Effector memory CD4-positive, alpha-beta T cell (primary cell): Measurements from ENCODE around the gene ZDHHC6.
A peak's percentile ranks its signal among the peaks of the same experiment; 100 is the strongest.
"Not testable (repeated sequence)": the region's sequence is repeated elsewhere in the genome, so short reads cannot be mapped to it uniquely, and the experiment has no call there.

ENCODE experiments used
- DNase-seq, 3 donors: peaks; one replicate each; pipeline ENCODE4 v3.0.0-alpha.2; 2020
- H3K27ac ChIP-seq: 2 replicates; pipeline ENCODE4 v1.7.0; 2013; ENCODE audit warnings: mild to moderate bottlenecking, low read length, moderate library complexity; ENCODE audit not compliant: insufficient read depth, poor library complexity, severe bottlenecking
- H3K27me3 ChIP-seq: replicated peaks from 2 replicates; pipeline ENCODE4 v1.7.0; 2013; ENCODE audit warnings: mild to moderate bottlenecking, low read length; ENCODE audit not compliant: insufficient read depth, control insufficient read depth, poor library complexity, severe bottlenecking
- H3K36me3 ChIP-seq: 2 replicates; pipeline ENCODE4 v1.7.0; 2013; ENCODE audit warnings: mild to moderate bottlenecking, low read length, moderate library complexity; ENCODE audit not compliant: control insufficient read depth, insufficient read depth
- H3K4me1 ChIP-seq: 2 replicates; pipeline ENCODE4 v1.7.0; 2013; ENCODE audit warnings: low read length, mild to moderate bottlenecking; ENCODE audit not compliant: control insufficient read depth, insufficient read depth, poor library complexity, severe bottlenecking
- H3K4me3 ChIP-seq: 2 replicates; pipeline ENCODE4 v1.7.0; 2013; ENCODE audit warnings: low read length, low read depth, mild to moderate bottlenecking; ENCODE audit not compliant: insufficient read depth, poor library complexity, severe bottlenecking
- H3K9me3 ChIP-seq: 2 replicates; pipeline ENCODE4 v1.7.0; 2013; ENCODE audit warnings: mild to moderate bottlenecking, low read length, moderate library complexity; ENCODE audit not compliant: control insufficient read depth

ZDHHC6 gene

GRCh38 chr10:112394475-112394875, 52.2 kb downstream of the ZDHHC6 start:
- peaks cover 39% of the 10 kb centered on the region for H3K36me3 ChIP-seq
- H3K27ac ChIP-seq, result no peak overlapping the region
- no peaks in the 10 kb centered on the region for H3K9me3 ChIP-seq
- DNase-seq, result no peak
- no peak overlapping the region for H3K4me3 ChIP-seq
- peaks cover 6% of the 10 kb centered on the region for H3K4me1 ChIP-seq
- H3K27me3 ChIP-seq, result no peaks in the 10 kb centered on the region

GRCh38 chr10:112393827-112394226, 52.9 kb downstream of the ZDHHC6 start:
- no peaks in the 10 kb centered on the region for H3K9me3 ChIP-seq
- H3K27ac ChIP-seq, result no peak overlapping the region
- H3K36me3 ChIP-seq, result peaks cover 33% of the 10 kb centered on the region
- no peak overlapping the region for H3K4me3 ChIP-seq
- no peaks in the 10 kb centered on the region for H3K27me3 ChIP-seq
- no peak for DNase-seq
- peaks cover 12% of the 10 kb centered on the region for H3K4me1 ChIP-seq

- Histone ChIP-seq H3K9me3 (no peaks in the 10 kb centered on the region), H3K27me3 (no peaks in the 10 kb centered on the region), H3K36me3 (peaks cover 28% of the 10 kb centered on the region), H3K27ac (no peak overlapping the region), H3K4me1 (peaks cover 12% of the 10 kb centered on the region), H3K4me3 (no peak overlapping the region)
- no peak for DNase-seq
Measured at GRCh38 chr10:112393341-112393740, 53.4 kb downstream of the ZDHHC6 start.

DNA sequence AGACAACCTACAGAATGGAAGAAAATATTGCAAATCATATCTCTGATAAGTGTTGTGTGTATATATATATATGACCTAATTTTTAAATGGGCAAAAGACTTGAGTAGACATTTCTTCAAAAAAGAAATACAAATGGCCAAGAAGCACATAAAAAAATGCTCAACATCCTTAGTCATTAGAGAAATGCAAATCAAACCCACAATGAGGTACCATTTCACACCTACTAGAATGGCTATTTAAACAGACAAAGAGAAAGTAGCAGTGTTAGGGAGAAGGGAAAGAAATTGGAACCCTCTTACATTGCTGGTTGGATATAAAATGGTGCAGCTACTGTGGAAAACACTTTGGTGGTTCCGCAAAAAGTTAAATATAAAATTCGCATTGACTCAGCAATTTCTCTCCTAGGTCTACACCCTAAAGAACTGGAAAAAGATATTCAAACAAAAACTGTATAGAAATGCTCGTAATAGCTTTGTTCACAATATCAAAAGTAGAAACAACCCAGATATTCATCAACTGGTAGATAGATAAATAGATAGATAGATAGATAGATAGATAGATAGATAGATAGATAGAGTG, 56.5 kb downstream of the ZDHHC6 start:
- peak overlapping the region; percentile 54 for H3K27ac ChIP-seq

GRCh38 chr10:112389271-112389822, 57.4 kb downstream of the ZDHHC6 start:
- Histone ChIP-seq H3K9me3 (no peaks in the 10 kb centered on the region), H3K4me3 (no peak overlapping the region), H3K27ac (peak overlapping the region; percentile 66), H3K36me3 (peaks cover under 1% of the 10 kb centered on the region), H3K4me1 (peaks cover 12% of the 10 kb centered on the region), H3K27me3 (no peaks in the 10 kb centered on the region)
- peak in 1 of 3 donors; percentile 53 for DNase-seq

More for the DNA sequence above, 56.5 kb downstream of the ZDHHC6 start:
- Histone ChIP-seq H3K36me3 (peaks cover 9% of the 10 kb centered on the region), H3K4me1 (peaks cover 12% of the 10 kb centered on the region), H3K4me3 (no peak overlapping the region), H3K9me3 (no peaks in the 10 kb centered on the region), H3K27me3 (no peaks in the 10 kb centered on the region)
- no peak for DNase-seq

DNA sequence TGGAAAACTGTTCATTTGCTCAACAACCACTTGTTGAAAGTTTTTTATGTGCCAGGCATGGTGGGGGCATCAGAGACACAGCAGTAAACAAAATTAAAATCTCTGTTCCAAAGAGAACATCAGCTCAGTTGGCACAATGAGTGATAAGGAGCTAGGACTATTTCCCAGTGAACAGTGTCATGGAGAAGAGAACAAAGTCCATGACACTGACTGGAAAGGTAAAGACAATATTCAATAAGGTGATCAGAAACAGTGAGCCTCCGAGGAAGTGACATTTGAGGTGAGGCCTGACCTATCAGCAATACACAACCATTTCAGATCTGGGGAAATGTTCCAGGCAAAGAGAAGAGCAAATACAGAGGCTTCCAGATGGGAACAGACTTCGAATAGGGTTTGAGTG, 58.2 kb downstream of the ZDHHC6 start:
- H3K27ac ChIP-seq, result peak overlapping the region; percentile 66

DNA sequence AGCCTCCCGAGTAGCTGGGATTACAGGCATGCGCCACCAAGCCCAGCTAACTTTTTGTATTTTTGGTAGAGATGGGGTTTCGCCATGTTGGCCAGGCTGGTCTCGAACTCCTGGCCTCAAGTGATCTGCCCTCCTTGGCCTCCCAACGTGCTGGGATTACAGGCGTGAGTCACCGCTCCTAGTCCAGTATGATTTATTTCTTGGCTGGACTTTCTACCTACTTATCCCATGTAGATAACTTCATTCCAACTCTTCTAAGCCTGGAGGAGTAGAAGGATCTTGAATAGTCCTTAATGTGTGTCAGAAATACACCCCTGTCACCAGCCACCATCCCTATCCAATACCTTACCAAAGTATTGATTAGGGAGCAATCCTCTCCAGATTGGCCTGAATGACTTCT, 58.7 kb downstream of the ZDHHC6 start:
- H3K4me1 ChIP-seq, result peaks cover 12% of the 10 kb centered on the region
- not testable (repeated sequence) for H3K27ac ChIP-seq, H3K4me3 ChIP-seq, H3K9me3 ChIP-seq, DNase-seq, H3K27me3 ChIP-seq, H3K36me3 ChIP-seq

More for the DNA sequence above, 58.2 kb downstream of the ZDHHC6 start:
- Histone ChIP-seq H3K36me3 (no peaks in the 10 kb centered on the region), H3K9me3 (no peaks in the 10 kb centered on the region), H3K4me3 (no peak overlapping the region), H3K4me1 (peaks cover 12% of the 10 kb centered on the region), H3K27me3 (no peaks in the 10 kb centered on the region)
- DNase-seq, result no peak

DNA sequence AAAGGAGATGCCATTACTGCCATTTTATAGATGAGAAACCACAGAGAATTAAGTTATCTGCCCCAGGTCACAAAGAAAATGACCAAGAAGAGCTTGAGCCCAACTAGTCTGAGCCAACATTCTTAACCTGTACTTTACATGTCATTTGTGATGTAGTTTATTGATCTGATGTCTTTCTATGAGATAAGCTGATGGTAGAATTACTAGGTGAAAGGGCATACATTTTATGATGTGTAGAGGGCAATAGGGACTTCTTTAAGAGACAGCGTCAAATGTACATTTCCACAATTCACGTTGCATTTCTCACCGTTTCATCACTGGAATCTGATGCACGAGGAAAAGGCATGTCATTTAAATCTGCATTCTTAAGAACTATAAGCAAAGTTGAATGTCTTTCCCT, 61.5 kb downstream of the ZDHHC6 start:
- Histone ChIP-seq H3K27me3 (no peaks in the 10 kb centered on the region), H3K4me3 (no peak overlapping the region), H3K9me3 (no peaks in the 10 kb centered on the region), H3K36me3 (no peaks in the 10 kb centered on the region), H3K27ac (no peak overlapping the region), H3K4me1 (peaks cover 15% of the 10 kb centered on the region)
- no peak for DNase-seq

DNA sequence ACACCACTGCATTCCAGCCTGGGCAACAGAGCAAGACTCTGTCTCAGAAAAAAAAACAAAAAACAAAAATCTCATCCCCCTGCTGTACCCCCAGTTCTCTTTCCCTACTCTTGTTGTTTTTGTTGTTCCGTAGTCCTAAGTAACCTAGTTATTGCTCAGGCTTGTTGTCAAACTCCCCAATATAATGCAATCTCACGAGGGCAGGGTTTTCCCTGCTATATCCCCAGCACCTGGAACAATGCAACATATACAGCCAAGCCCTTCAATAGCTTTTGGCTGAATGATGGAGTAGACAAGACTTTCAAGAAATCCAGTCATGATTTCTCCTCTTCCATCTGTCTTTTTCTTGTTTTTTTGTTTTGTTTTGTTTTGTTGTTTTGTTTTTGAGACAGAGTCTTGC, 62.6 kb downstream of the ZDHHC6 start:
- H3K4me1 ChIP-seq, result peaks cover 8% of the 10 kb centered on the region
- H3K4me3 ChIP-seq, result no peak overlapping the region
- H3K36me3 ChIP-seq, result no peaks in the 10 kb centered on the region
- H3K27me3 ChIP-seq, result no peaks in the 10 kb centered on the region
- DNase-seq, result no peak
- H3K9me3 ChIP-seq, result no peaks in the 10 kb centered on the region
- no peak overlapping the region for H3K27ac ChIP-seq

GRCh38 chr10:112383325-112383724, 63.4 kb downstream of the ZDHHC6 start:
- Histone ChIP-seq H3K27ac (no peak overlapping the region), H3K4me3 (no peak overlapping the region), H3K4me1 (peaks cover 8% of the 10 kb centered on the region), H3K27me3 (no peaks in the 10 kb centered on the region), H3K9me3 (no peaks in the 10 kb centered on the region), H3K36me3 (no peaks in the 10 kb centered on the region)
- DNase-seq, result no peak
